ENCODE data around the gene CHTOP.

Gene CHTOP

DNA sequence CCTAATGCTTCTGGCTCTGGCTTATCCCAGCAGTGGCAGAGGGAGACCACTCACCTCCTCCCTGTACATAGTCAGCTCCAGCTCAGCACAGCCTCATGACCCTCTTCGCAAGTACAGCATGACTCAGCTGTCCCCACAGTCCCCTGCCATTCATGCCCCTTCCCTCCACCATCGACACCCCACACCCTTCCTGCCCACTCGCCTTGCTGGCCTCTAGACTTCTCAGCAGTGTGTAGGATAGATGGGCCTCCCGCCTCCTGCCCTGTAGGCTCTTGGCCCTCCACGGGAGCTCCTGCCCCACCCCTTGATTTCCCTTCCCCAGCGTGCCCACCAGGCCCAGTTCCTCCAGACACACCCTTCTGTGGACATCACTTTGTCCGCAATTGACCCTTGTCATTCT is 54.4 kb downstream of the CHTOP start:
- DNase-seq (ENCODE audit: low spot score) = no peak

- no peak for DNase-seq (ENCODE audit: low spot score)
These were observed 55.0 kb downstream of the CHTOP start for GRCh38 chr1:153688736-153689328.

GRCh38 chr1:153693466-153693865 is 59.6 kb downstream of the CHTOP start:
- DNase-seq (ENCODE audit: low spot score) = no peak
